ENCODE data around the gene HLA-DPA1.

The HLA-DPA1 gene

GRCh38 chr6:33018418-33018817, 55.0 kb downstream of the HLA-DPA1 start:
- Histone ChIP-seq H3K4me1 (ENCODE audit: insufficient read depth, poor library complexity, severe bottlenecking) (no peaks in the 10 kb centered on the region), H3K4me3 (ENCODE audit: severe bottlenecking) (no peak overlapping the region), H3K9me3 (ENCODE audit: severe bottlenecking) (no peaks in the 10 kb centered on the region), H3K27me3 (ENCODE audit: insufficient read depth, poor library complexity, severe bottlenecking) (peaks cover 9% of the 10 kb centered on the region), H3K27ac (ENCODE audit: poor library complexity, severe bottlenecking) (no peak overlapping the region), H3K36me3 (ENCODE audit: low read depth) (no peaks in the 10 kb centered on the region)
- DNase-seq (ENCODE audit: low spot score) (no peak), ATAC-seq (ENCODE audit: low read depth) (no peak)
- TF ChIP-seq CTCF (IDR thresholded peaks at IDR 0.05; ENCODE audit: poor library complexity, severe bottlenecking): no peak

- no peak overlapping the region for H3K4me3 ChIP-seq (ENCODE audit: severe bottlenecking)
- TF ChIP-seq CTCF (IDR thresholded peaks at IDR 0.05; ENCODE audit: poor library complexity, severe bottlenecking): no peak
- H3K36me3 ChIP-seq (ENCODE audit: low read depth): no peaks in the 10 kb centered on the region
- ATAC-seq (ENCODE audit: low read depth): no peak
- H3K27me3 ChIP-seq (ENCODE audit: insufficient read depth, poor library complexity, severe bottlenecking): peaks cover 14% of the 10 kb centered on the region
- DNase-seq (ENCODE audit: low spot score): no peak
- no peak overlapping the region for H3K27ac ChIP-seq (ENCODE audit: poor library complexity, severe bottlenecking)
- no peaks in the 10 kb centered on the region for H3K4me1 ChIP-seq (ENCODE audit: insufficient read depth, poor library complexity, severe bottlenecking)
- no peaks in the 10 kb centered on the region for H3K9me3 ChIP-seq (ENCODE audit: severe bottlenecking)
Observed at GRCh38 chr6:33017694-33018353, 55.6 kb downstream of the HLA-DPA1 start.

GRCh38 chr6:33017018-33017417, 56.4 kb downstream of the HLA-DPA1 start:
- Histone ChIP-seq H3K4me3 (ENCODE audit: severe bottlenecking) (no peak overlapping the region), H3K4me1 (ENCODE audit: insufficient read depth, poor library complexity, severe bottlenecking) (no peaks in the 10 kb centered on the region), H3K9me3 (ENCODE audit: severe bottlenecking) (no peaks in the 10 kb centered on the region), H3K36me3 (ENCODE audit: low read depth) (no peaks in the 10 kb centered on the region), H3K27ac (ENCODE audit: poor library complexity, severe bottlenecking) (no peak overlapping the region), H3K27me3 (ENCODE audit: insufficient read depth, poor library complexity, severe bottlenecking) (peaks cover 16% of the 10 kb centered on the region)
- ATAC-seq (ENCODE audit: low read depth): no peak
- DNase-seq (ENCODE audit: low spot score): no peak
- TF ChIP-seq CTCF (IDR thresholded peaks at IDR 0.05; ENCODE audit: poor library complexity, severe bottlenecking): no peak

- Histone ChIP-seq H3K4me1 (ENCODE audit: insufficient read depth, poor library complexity, severe bottlenecking) (no peaks in the 10 kb centered on the region), H3K27me3 (ENCODE audit: insufficient read depth, poor library complexity, severe bottlenecking) (peaks cover 19% of the 10 kb centered on the region), H3K4me3 (ENCODE audit: severe bottlenecking) (no peak overlapping the region), H3K27ac (ENCODE audit: poor library complexity, severe bottlenecking) (no peak overlapping the region), H3K36me3 (ENCODE audit: low read depth) (no peaks in the 10 kb centered on the region), H3K9me3 (ENCODE audit: severe bottlenecking) (no peaks in the 10 kb centered on the region)
- no peak for TF ChIP-seq CTCF (IDR thresholded peaks at IDR 0.05; ENCODE audit: poor library complexity, severe bottlenecking)
- ATAC-seq (ENCODE audit: low read depth): no peak
- DNase-seq (ENCODE audit: low spot score): no peak
Observed at GRCh38 chr6:33015798-33016197, 57.7 kb downstream of the HLA-DPA1 start.

GRCh38 chr6:33014841-33015634, 58.4 kb downstream of the HLA-DPA1 start:
- no peak overlapping the region for H3K27ac ChIP-seq (ENCODE audit: poor library complexity, severe bottlenecking)
- no peaks in the 10 kb centered on the region for H3K4me1 ChIP-seq (ENCODE audit: insufficient read depth, poor library complexity, severe bottlenecking)
- DNase-seq (ENCODE audit: low spot score): no peak
- no peak overlapping the region for H3K4me3 ChIP-seq (ENCODE audit: severe bottlenecking)
- peak; percentile 58; the same call in 1 of the 3 replicates for ATAC-seq (ENCODE audit: low read depth)
- H3K36me3 ChIP-seq (ENCODE audit: low read depth): no peaks in the 10 kb centered on the region
- no peaks in the 10 kb centered on the region for H3K9me3 ChIP-seq (ENCODE audit: severe bottlenecking)
- peaks cover 19% of the 10 kb centered on the region for H3K27me3 ChIP-seq (ENCODE audit: insufficient read depth, poor library complexity, severe bottlenecking)
- peak; percentile 82 for TF ChIP-seq CTCF (IDR thresholded peaks at IDR 0.05; ENCODE audit: poor library complexity, severe bottlenecking)
